SK-N-SH (cell line): Measurements from ENCODE around the gene MAD2L1. TPM values are rescaled to one million over a fixed set of nuclear protein-coding genes. Genes with fewer than 3 reads are reported as not detected.

Experiments
- CTCF ChIA-PET: fragments of 300-600, 350-600 bp; formaldehyde crosslinking; extraction: SDS; loops from one replicate; lab custom pipeline; 2021; lab: Yijun Ruan, JAX
- POLR2A ChIA-PET: fragments of 350-600 bp; sonication (Branson Sonifier 250); formaldehyde crosslinking; extraction: SDS; loops from one replicate; lab custom pipeline; 2020; ENCODE audit warnings: antibody characterized with exemption, inconsistent platforms; lab: Yijun Ruan, JAX
- DNase-seq: peaks from one replicate; pipeline ENCODE4 v3.0.0; 2012
- H2AFZ ChIP-seq: fragments of 200-600 bp; sonication (generic); 2 replicates; pipeline ENCODE4 v1.8.1; 2016; ENCODE audit warnings: antibody characterized with exemption, mild to moderate bottlenecking, low read depth
- H3F3A ChIP-seq: fragments of 200-600 bp; sonication (generic); replicated peaks from 2 replicates; pipeline ENCODE3; 2016; ENCODE audit warnings: antibody characterized with exemption, mild to moderate bottlenecking; ENCODE audit not compliant: insufficient read depth
- H3K27ac ChIP-seq, 2 experiments: fragments of 200-500 bp in 1 of 2; fragments of 200-600 bp in 1 of 2; sonication (Bioruptor generic) in 1 of 2; sonication (generic), shearing (Covaris generic) in 1 of 2; 2 replicates each; pipeline versions ENCODE4 v1.5.1 to v1.6.1; 2014 to 2016; ENCODE audit warnings: low read depth in 2 of 2, inconsistent platforms in 1 of 2, low read length in 1 of 2, mild to moderate bottlenecking in 1 of 2, mixed read lengths in 1 of 2
- H3K27me3 ChIP-seq: fragments of 200-600 bp; sonication (generic), shearing (Covaris generic); 2 replicates; pipeline ENCODE4 v1.6.1; 2016; ENCODE audit warnings: mixed run types; ENCODE audit not compliant: insufficient read depth
- H3K36me3 ChIP-seq, 2 experiments: fragments of 200-500 bp in 1 of 2; fragments of 200-600 bp in 1 of 2; sonication (Bioruptor generic) in 1 of 2; sonication (generic) in 1 of 2; replicated peaks in 1 of 2; 2 replicates each; pipeline versions ENCODE3 to v1.5.1; 2014 to 2016; ENCODE audit warnings: low read length in 1 of 2, mild to moderate bottlenecking in 1 of 2; ENCODE audit not compliant: insufficient read depth in 2 of 2, control insufficient read depth in 1 of 2
- H3K4me1 ChIP-seq, 2 experiments: fragments of 200-500 bp in 1 of 2; fragments of 200-600 bp in 1 of 2; sonication (Bioruptor generic) in 1 of 2; sonication (generic), shearing (Covaris generic) in 1 of 2; 2 replicates each; pipeline versions ENCODE4 v1.5.1 to v1.6.1; 2014 to 2016; ENCODE audit warnings: low read depth in 1 of 2, low read length in 1 of 2, mixed run types in 1 of 2; ENCODE audit not compliant: insufficient read depth in 2 of 2, control insufficient read depth in 1 of 2
- H3K4me2 ChIP-seq: fragments of 200-600 bp; sonication (generic), shearing (Covaris generic); 2 replicates; pipeline ENCODE4 v1.6.1; 2017; ENCODE audit warnings: mixed run types
- H3K4me3 ChIP-seq, 2 experiments: fragments of 200-500 bp in 1 of 2; fragments of 200-600 bp in 1 of 2; sonication (Bioruptor generic) in 1 of 2; sonication (generic), shearing (Covaris generic) in 1 of 2; 2 replicates each; pipeline versions ENCODE4 v1.5.1 to v1.8.1; 2014 to 2016; ENCODE audit warnings: low read depth in 2 of 2, inconsistent platforms in 1 of 2, low read length in 1 of 2, mild to moderate bottlenecking in 1 of 2, mixed read lengths in 1 of 2, moderate library complexity in 1 of 2
- H3K79me2 ChIP-seq: fragments of 200-600 bp; sonication (generic); 2 replicates; pipeline ENCODE4 v1.8.1; 2017; ENCODE audit warnings: mild to moderate bottlenecking; ENCODE audit not compliant: insufficient read depth
- H3K9ac ChIP-seq: fragments of 200-600 bp; sonication (generic); 2 replicates; pipeline ENCODE4 v1.6.1; 2017; ENCODE audit warnings: mixed run types
- H3K9me2 ChIP-seq: fragments of 200-600 bp; sonication (generic); 2 replicates; pipeline ENCODE4 v1.6.1; 2017; ENCODE audit warnings: mixed run types
- H3K9me3 ChIP-seq: fragments of 200-600 bp; sonication (generic); 2 replicates; pipeline ENCODE4 v1.6.1; 2017; ENCODE audit warnings: mixed run types, mild to moderate bottlenecking, moderate library complexity
- H4K20me1 ChIP-seq: fragments of 200-600 bp; sonication (generic); 2 replicates; pipeline ENCODE4 v1.6.1; 2017; ENCODE audit warnings: mild to moderate bottlenecking, mixed run types; ENCODE audit not compliant: insufficient read depth
- CHD2 ChIP-seq: fragments of 150-350 bp; IDR thresholded peaks from 2 replicates; pipeline ENCODE4 v1.6.1; 2018; ENCODE audit warnings: low read length; ENCODE audit not compliant: partially characterized antibody
- ELF1 ChIP-seq: IDR thresholded peaks from 2 replicates; pipeline ENCODE4 v1.4.0; 2012
- EZH2phosphoT487 ChIP-seq: fragments of 200-600 bp; sonication (generic); IDR thresholded peaks from 2 replicates; pipeline ENCODE4 v1.6.1; 2017; ENCODE audit warnings: low read depth, mixed run types, mild to moderate bottlenecking, antibody characterized with exemption, moderate library complexity, borderline replicate concordance
- FOSL2 ChIP-seq: IDR thresholded peaks from 2 replicates; pipeline ENCODE4 v1.4.0; 2012; ENCODE audit warnings: low read depth, mild to moderate bottlenecking, moderate library complexity, borderline replicate concordance
- GABPA ChIP-seq: IDR thresholded peaks from 2 replicates; pipeline ENCODE4 v1.4.0; 2012; ENCODE audit warnings: low read depth, mild to moderate bottlenecking
- JUND ChIP-seq: IDR thresholded peaks from 2 replicates; pipeline ENCODE4 v1.4.0; 2012
- MEF2A ChIP-seq: IDR thresholded peaks from 2 replicates; pipeline ENCODE4 v1.4.0; 2012; ENCODE audit warnings: low read depth, borderline replicate concordance
- MXI1 ChIP-seq: IDR thresholded peaks from 2 replicates; pipeline ENCODE4 v1.6.1; 2012; ENCODE audit warnings: mild to moderate bottlenecking, low read depth, low read length, improper control_type of control experiment
- NFIC ChIP-seq: IDR thresholded peaks from 2 replicates; pipeline ENCODE4 v1.4.0; 2012; ENCODE audit warnings: borderline replicate concordance
- NRF1 ChIP-seq: IDR thresholded peaks from 2 replicates; pipeline ENCODE4 v1.6.1; 2012; ENCODE audit warnings: low read depth, mild to moderate bottlenecking, low read length
- RCOR1 ChIP-seq: fragments of 150-350 bp; IDR thresholded peaks from 2 replicates; pipeline ENCODE4 v1.6.1; 2017; ENCODE audit warnings: antibody characterized with exemption, low read length
- RFX5 ChIP-seq: IDR thresholded peaks from 2 replicates; pipeline ENCODE4 v1.6.1; 2012; ENCODE audit warnings: mild to moderate bottlenecking, improper control_type of control experiment, low read length
- TAF1 ChIP-seq: IDR thresholded peaks from 2 replicates; pipeline ENCODE4 v1.6.1; 2012; ENCODE audit warnings: low read depth, mild to moderate bottlenecking, low read length, moderate library complexity, borderline replicate concordance
- TCF12 ChIP-seq: IDR thresholded peaks from 2 replicates; pipeline ENCODE4 v1.4.0; 2012
- TEAD4 ChIP-seq: IDR thresholded peaks from 2 replicates; pipeline ENCODE4 v1.4.0; 2012; ENCODE audit warnings: mild to moderate bottlenecking, borderline replicate concordance; ENCODE audit not compliant: insufficient read depth
- YY1 ChIP-seq: IDR thresholded peaks from 2 replicates; pipeline ENCODE4 v1.4.0; 2012; ENCODE audit warnings: low read depth, mild to moderate bottlenecking
- WGBS: methylation state at CpG from one replicate; pipeline ENCODE4 v1.1.6; 2017; ENCODE audit warnings: low lambda C conversion rate; 5-methylcytosine and 5-hydroxymethylcytosine counted together
- polyA plus RNA-seq, 3 experiments: library from polyadenylated mRNA; depleted of rRNA; stranded (reverse); fragments of >200 nt; gene quantifications; 2 replicates each; pipeline ENCODE4 v1.2.3, GENCODE V29; 2012
- TF ChIP-seq, protein P1 (sequence below): fragments of 150-350 bp; IDR thresholded peaks from 2 replicates; pipeline ENCODE4 v1.6.1; 2016; ENCODE audit warnings: mild to moderate bottlenecking, low read depth, low read length
- TF ChIP-seq, protein P2 (sequence below): IDR thresholded peaks from 2 replicates; pipeline ENCODE4 v1.4.0; 2012; ENCODE audit warnings: low read depth
- TF ChIP-seq, protein P3 (sequence below): IDR thresholded peaks from 2 replicates; pipeline ENCODE4; 2012
- TF ChIP-seq, protein P4 (sequence below): fragments of 150-350 bp; IDR thresholded peaks from 2 replicates; pipeline ENCODE4 v1.6.1; 2017; ENCODE audit warnings: antibody characterized with exemption, low read length, low read depth, borderline replicate concordance
- TF ChIP-seq, protein P5 (sequence below): IDR thresholded peaks from 2 replicates; pipeline ENCODE4 v1.4.0; 2012; ENCODE audit warnings: low read depth, borderline replicate concordance

MAD2L1 gene
- polyA plus RNA-seq, 1 of the 3 experiments (the other 2 are of a cell fraction), result 37.4 TPM

DNA sequence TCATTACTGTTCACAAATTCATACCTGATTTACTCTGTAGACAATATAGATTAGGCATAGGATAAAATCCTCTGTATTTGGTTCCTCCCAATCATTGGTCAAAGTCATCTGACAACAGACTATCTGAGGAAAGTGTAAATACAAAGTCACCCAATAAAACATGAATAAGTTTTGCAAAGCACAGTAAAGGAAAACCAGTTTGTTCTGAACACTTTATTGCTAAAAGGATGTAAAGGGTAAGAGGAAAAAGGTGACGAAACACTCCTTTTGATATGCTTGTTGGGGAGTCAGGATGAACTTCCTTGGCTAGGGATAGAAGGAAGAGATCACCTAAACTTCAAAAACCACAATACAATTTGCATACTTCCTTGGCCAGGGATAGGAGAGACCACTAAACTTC is 10.9 kb downstream of the MAD2L1 start (continued):
- TF ChIP-seq, protein P1, sequence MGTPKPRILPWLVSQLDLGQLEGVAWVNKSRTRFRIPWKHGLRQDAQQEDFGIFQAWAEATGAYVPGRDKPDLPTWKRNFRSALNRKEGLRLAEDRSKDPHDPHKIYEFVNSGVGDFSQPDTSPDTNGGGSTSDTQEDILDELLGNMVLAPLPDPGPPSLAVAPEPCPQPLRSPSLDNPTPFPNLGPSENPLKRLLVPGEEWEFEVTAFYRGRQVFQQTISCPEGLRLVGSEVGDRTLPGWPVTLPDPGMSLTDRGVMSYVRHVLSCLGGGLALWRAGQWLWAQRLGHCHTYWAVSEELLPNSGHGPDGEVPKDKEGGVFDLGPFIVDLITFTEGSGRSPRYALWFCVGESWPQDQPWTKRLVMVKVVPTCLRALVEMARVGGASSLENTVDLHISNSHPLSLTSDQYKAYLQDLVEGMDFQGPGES, result no peak
- TF ChIP-seq NFIC (no peak), MXI1 (no peak), FOSL2 (no peak)

DNA sequence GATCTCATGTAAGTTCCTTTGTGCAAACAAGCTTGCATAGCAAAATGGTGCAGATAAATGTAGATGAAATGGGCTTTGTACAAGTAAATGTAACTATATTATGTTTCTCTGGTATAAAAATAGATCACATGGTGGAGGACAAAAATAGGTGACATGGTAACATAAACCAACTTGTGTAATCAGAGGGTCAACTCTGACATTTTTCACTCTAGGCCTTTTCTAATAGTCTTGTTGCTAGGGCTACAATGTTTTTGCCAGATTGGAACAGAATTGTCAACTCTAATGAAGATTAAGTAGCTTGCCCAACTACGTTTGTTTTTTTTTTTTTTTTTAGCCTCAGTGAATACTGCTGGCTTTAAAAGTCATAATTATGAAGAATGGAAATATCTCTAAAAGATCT is 11.5 kb downstream of the MAD2L1 start:
- Histone ChIP-seq H3K36me3 (peaks cover 18 to 22% of the 10 kb centered on the region in 2 experiments), H3K4me2 (no peak overlapping the region), H3K27ac (no peak overlapping the region), H3K9me3 (no peaks in the 10 kb centered on the region), H3K4me1 (no peaks in the 10 kb centered on the region; a peak in 2 of 4 replicates), H3K27me3 (no peaks in the 10 kb centered on the region), H3K9ac (no peak overlapping the region), H3K79me2 (peaks cover 7% of the 10 kb centered on the region; the same call in 1 of the 2 replicates), H2AFZ (no peak overlapping the region), H3F3A (peaks cover 6% of the 10 kb centered on the region), H3K4me3 (no peak overlapping the region), H4K20me1 (no peaks in the 10 kb centered on the region), H3K9me2 (no peaks in the 10 kb centered on the region)
- ChIA-PET CTCF (interaction anchor here (1.1 to 11.2 kb wide), 4 partner anchors 16 to 562 kb away, joined by 3 to 192 read pairs (median 34); partner anchors contain the start of gene PDE5A), POLR2A (no interaction called here)
- no peak for DNase-seq
- TF ChIP-seq FOSL2 (no peak), MXI1 (no peak), TAF1 (no peak), TCF12 (no peak), GABPA (no peak), CHD2 (no peak), EZH2phosphoT487 (no peak), NRF1 (no peak), RFX5 (no peak), YY1 (no peak), RCOR1 (no peak), MEF2A (no peak), ELF1 (no peak), JUND (no peak), TEAD4 (no peak)
- TF ChIP-seq, protein P2, sequence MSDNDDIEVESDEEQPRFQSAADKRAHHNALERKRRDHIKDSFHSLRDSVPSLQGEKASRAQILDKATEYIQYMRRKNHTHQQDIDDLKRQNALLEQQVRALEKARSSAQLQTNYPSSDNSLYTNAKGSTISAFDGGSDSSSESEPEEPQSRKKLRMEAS, result no peak
- TF ChIP-seq, protein P3, sequence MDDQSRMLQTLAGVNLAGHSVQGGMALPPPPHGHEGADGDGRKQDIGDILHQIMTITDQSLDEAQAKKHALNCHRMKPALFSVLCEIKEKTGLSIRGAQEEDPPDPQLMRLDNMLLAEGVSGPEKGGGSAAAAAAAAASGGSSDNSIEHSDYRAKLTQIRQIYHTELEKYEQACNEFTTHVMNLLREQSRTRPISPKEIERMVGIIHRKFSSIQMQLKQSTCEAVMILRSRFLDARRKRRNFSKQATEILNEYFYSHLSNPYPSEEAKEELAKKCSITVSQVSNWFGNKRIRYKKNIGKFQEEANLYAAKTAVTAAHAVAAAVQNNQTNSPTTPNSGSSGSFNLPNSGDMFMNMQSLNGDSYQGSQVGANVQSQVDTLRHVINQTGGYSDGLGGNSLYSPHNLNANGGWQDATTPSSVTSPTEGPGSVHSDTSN, result no peak
- TF ChIP-seq, protein P4, sequence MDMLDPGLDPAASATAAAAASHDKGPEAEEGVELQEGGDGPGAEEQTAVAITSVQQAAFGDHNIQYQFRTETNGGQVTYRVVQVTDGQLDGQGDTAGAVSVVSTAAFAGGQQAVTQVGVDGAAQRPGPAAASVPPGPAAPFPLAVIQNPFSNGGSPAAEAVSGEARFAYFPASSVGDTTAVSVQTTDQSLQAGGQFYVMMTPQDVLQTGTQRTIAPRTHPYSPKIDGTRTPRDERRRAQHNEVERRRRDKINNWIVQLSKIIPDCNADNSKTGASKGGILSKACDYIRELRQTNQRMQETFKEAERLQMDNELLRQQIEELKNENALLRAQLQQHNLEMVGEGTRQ, result no peak
- TF ChIP-seq, protein P5, sequence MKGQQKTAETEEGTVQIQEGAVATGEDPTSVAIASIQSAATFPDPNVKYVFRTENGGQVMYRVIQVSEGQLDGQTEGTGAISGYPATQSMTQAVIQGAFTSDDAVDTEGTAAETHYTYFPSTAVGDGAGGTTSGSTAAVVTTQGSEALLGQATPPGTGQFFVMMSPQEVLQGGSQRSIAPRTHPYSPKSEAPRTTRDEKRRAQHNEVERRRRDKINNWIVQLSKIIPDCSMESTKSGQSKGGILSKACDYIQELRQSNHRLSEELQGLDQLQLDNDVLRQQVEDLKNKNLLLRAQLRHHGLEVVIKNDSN, result no peak
- WGBS, result 69% methylated on average over 1 of the region's 1 CpG
